Stimulated activated CD4-positive, alpha-beta T cell treated with anti-CD3 and anti-CD28 coated beads, Interleukin-2, amount 100 ng/mL, for 24 hours (primary cell): ENCODE results near the gene EOGT.
A peak's percentile ranks its signal among the peaks of the same experiment; 100 is the strongest.

ENCODE experiments used
- DNase-seq, 2 donors: peaks; one replicate each; pipeline ENCODE4 v3.0.0-alpha.2; 2020

Gene EOGT

GRCh38 chr3:69013253-69014021 is at the start of gene EOGT:
Gene EOGT, minus strand, starts transcription at chr3:69013684. Its CDS starts 3,838 bp downstream, at chr3:69009846.
- peak; percentile 82 to 90 for DNase-seq

- no peak for DNase-seq
Observed at GRCh38 chr3:69059688-69060087, 46.2 kb upstream of the EOGT start.

DNA sequence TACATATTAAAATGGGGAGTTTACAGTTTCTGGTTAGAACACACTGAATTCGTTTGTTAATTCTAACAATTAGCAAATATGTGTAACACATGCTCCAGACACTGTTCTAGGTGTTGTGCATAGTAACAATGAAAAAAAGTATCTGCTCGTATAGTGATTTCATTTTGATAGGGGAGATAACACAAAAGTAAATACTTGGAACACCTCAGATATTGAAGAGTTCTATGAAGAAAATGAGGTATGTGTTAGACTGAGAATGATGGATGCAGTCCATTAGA is 45.4 kb upstream of the EOGT start:
- no peak for DNase-seq

DNA sequence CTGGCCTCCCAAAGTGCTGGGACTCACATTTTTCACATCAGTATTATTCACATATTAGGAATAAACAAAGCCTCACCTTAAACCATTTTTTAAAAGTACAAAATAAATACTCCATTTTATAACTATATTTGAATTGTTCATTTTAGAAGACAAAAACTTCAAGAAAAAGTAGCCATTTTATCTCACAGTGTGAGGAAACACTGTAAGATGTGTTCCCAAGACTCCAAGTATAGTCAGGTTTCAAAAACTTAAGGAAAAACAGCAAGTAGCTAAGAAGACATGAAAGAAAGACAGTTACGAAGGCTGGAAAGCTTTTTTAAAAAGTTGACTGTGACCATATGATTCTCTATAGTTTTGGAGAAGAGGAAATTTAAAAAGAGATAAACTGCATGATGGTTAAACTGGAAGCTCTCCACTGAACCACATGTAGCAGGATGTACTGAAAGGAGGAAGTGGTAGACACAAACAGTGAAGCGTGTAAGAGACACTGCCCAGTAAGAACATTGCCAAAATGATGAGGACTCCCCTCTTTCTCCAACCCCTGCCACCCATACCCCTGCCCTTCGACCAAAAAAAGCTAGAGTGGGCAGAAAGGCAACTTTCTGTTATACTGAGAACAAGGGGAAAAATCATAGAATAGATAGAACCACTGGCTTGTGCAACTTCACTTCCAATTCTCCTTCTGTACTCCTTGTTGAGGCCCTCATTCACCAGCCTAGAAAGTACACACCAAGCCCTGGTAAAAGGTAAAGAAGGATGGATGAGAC is 44.9 kb upstream of the EOGT start:
- DNase-seq = no peak

- no peak for DNase-seq
Observed at GRCh38 chr3:69052472-69052898, 39.0 kb upstream of the EOGT start.

DNA sequence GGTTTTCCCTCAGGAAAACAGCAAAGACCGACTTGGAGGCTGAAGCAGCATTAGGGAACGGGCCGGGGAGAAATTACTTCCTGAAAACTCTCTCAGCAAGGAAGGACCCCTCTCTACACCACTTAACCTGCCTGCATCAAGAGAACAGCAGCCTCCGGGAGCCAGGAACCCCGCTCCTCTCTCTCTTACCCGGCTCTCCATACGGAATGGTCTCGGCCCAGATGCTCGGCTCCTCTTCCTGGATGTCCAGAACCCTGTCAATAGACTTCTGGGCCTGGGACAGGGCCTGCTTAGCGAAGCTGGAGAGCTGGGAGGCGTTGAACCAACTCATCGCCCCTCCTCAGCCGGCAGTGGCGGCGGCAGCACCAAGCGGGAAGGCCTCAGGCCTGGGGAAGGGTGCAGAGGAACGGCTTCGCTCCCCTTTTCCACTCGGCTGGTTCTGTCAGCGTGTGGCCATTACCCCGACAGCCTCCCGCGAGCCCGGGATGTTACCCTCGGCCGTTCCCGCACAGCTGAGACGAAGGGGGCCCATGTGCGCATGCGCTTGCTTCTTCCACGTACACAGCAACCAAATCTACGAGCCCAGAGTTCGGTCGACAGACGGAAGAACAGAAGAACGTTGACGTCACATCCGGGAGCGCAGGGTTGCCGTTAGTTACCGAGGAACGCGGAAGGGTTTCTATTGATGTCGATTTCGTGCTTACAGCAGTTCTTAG is 38.4 kb upstream of the EOGT start, which contains the start of gene TMF1:
TSS of gene TMF1 (minus strand) at position 578 of the 716 bp plus-strand sequence. CDS start at position 331, 247 bp downstream.
- DNase-seq = peak; percentile 98

DNA sequence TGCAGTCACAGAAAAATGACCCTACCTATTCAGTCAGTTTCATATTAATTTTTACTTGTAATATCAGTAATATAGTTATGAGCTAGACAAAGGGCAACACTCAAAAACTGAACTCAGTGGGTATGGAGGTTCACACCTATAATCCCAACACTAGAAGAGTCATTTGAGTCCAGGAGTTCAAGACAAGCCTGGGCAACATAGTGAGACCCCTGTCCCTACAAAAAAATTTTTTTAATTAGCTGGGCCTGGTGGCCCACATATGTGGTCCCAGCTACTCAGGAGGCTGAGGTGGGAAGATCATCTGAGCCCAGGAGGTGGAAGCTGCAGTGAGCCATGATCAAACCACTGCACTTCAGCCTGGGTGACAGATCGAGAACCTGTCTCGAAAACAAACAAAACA is 35.5 kb upstream of the EOGT start:
- DNase-seq = no peak

DNA sequence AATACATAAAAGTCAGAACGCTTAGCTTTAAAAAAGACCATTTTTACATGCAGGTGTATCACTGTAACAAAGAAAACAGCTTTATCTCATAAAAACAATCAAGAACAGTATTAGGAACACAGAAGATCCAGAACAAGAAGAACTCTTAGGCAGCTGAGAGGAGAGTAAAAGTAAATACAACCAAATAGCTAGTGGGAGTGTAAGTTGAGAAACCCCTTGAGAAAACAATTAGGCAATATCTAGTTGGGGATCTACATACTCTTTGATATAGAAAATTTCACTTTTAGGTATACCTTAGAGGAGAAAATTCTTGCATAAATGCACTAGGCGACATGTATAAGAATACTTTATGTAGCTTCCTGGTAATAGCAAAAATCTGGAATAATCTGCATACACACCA is 31.1 kb upstream of the EOGT start:
- no peak for DNase-seq

DNA sequence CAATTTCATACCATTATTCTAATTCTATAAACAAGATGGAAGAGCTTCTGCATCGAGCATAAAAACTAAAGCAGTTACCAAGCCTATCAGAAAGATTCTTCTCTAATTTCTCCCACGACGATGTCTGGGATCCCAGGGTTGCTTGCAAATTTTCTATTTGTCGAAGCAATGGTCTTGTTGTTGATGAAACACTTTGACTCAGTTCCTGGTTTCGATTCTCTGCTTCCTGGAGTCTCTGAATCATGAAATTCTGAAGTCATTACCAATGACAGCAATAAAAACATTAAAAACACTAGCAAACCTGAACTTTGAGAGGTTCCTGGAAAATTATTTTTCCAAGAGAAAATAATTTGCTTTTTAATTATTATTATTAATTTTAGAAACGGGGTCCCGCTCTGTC is 20.0 kb upstream of the EOGT start:
- DNase-seq = no peak

- no peak for DNase-seq
Observed at GRCh38 chr3:69032737-69033136, 19.3 kb upstream of the EOGT start.

- no peak for DNase-seq
Observed at GRCh38 chr3:69032142-69032541, 18.7 kb upstream of the EOGT start.

GRCh38 chr3:69031635-69032034 is 18.2 kb upstream of the EOGT start:
- DNase-seq = no peak

- no peak for DNase-seq
Observed at GRCh38 chr3:69020857-69021256, 7.4 kb upstream of the EOGT start.

DNA sequence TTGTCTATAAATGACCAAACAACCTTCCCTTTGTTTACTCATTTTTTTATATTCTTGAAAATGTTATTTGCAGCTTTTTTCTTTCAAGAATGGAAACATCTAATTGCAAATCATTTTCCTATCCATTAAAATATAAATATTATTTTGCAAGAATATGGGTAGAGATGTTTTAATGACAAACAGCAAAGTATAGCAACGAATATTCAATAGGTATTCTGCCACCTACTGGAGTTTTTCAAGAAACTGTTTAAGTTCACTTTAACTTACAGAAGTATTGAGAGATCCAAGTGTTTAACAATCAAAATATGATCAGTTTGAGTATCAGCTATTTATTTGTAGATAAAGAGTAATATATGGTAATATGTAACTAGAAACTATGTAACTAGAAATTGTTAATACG is 6.9 kb upstream of the EOGT start:
- no peak for DNase-seq

DNA sequence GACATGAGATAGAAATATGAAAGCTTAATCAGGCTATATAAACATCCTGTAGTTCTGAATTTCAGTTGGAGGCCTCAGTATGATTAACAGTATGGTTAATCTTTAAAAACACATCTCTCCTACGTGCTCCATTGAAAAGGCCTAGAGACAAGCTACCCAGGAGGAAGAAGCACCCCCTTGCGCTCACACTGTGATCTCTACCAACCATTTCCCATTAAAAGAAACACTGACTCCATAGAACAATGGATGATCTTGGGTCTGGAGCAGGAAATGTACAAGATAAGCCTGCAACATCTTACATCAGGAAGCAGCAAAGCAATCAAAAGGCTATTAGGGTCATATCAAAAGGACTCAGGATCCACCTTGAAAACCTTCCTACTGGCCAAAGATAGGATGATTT is 3.4 kb upstream of the EOGT start:
- no peak for DNase-seq

- no peak for DNase-seq
Observed at GRCh38 chr3:69016102-69016501, 2.6 kb upstream of the EOGT start.

- DNase-seq = no peak
Observed at GRCh38 chr3:69014022-69014580, 617 bp upstream of the EOGT start.

DNA sequence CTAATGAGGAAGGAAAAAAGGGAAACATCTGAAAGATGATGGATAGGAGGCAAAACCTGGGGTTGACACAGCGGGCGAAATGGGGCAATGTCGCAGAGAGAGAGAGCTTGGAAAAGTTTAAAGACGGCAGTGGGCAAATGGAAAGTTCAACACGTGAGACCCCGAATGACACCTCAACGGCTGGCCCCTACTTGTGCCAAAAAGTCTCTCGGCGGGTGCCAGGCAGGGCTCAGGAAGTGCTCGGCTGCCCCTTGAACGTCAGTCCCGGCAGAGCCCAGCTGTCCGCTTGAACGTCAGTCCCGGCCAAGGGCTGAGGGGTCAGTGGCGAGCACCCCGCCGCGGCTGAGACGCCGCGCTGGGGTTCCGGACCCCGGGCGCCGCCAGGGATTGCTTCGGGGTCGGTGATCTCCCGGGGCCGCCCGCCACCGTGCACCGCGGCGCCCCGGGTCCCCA is 658 bp downstream of the EOGT start:
- DNase-seq = no peak

DNA sequence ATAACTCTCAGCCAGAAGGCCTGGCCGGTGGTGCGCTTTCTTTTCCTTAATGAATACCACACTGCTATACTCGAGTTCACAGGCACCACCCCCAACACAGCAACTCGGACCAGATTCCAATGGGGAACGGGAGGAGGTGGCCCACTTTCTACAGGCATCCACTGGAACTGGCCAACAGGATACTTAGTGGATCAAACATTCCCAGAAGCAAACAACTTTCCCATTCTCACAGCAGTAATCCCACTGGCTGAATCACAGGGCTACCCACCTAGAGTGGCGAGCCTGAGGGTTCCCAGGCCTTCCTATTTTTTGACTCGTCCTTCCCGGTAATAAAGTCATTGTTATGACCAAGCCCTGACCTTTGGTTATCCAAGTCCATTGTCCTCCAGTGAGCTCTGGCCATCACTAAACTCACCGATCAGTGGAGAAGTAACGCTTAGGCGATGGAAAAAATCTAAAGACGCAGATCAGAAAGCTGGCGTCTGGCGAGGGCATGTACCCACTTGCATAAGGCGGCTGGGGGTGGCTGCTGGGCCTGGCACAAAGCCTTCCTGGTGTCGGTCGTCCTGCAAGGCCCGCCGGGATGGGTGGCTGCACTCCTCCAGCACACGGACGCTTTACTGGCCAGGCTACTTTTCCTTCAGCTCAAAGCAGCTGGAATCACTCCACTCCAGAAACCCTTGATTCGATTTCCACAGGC is 1.2 kb downstream of the EOGT start:
- no peak for DNase-seq

GRCh38 chr3:69011096-69011730 is 2.3 kb downstream of the EOGT start:
- DNase-seq = no peak

DNA sequence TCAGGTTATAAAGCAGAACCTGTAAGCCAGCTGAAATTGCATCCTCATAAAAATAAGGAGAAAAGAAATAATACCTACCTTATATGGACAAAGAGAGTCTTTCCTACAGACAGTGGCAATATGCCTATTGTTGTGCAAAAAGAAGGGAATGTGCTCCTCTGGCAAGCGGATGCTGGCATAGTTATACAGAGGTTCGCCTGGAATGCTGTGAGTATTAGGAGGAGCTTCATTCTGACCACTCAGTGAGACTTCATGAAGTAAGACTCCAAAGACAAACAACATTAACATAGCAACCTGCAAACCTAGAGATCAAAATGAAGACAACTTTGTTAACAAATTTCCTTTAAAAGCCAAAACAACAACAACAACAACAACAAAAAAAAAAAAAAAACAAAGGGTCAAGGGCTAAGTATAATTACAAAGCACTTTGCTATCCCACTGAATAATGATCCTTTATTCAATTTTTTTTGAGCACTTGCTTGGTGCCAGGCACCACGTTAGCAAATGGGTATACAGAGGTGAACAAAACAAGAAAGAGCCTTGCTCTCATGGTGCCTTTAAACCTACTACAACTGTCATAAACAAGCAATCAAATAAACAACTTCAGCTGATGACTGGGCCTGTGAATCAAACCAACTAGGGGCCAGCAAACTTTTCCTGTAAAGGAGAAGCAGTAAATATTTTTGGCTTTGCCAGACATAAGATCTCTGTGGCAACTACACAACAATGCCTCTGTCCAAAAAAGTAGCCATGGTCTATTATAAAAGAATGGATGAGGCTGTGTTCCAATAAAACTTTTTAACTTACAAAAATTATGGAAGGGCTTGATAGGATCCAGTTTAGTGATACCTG is 3.7 kb downstream of the EOGT start:
- no peak for DNase-seq
